Measurements from ENCODE around the gene ABCG1.

GRCh38 chr21:42276076-42276475 lies 57.1 kb downstream of the ABCG1 start:
- TF ChIP-seq, protein P1, sequence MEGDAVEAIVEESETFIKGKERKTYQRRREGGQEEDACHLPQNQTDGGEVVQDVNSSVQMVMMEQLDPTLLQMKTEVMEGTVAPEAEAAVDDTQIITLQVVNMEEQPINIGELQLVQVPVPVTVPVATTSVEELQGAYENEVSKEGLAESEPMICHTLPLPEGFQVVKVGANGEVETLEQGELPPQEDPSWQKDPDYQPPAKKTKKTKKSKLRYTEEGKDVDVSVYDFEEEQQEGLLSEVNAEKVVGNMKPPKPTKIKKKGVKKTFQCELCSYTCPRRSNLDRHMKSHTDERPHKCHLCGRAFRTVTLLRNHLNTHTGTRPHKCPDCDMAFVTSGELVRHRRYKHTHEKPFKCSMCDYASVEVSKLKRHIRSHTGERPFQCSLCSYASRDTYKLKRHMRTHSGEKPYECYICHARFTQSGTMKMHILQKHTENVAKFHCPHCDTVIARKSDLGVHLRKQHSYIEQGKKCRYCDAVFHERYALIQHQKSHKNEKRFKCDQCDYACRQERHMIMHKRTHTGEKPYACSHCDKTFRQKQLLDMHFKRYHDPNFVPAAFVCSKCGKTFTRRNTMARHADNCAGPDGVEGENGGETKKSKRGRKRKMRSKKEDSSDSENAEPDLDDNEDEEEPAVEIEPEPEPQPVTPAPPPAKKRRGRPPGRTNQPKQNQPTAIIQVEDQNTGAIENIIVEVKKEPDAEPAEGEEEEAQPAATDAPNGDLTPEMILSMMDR (IDR thresholded peaks at IDR 0.05), result no peak
- TF ChIP-seq POLR2A (IDR thresholded peaks at IDR 0.05) (no peak), POLR2AphosphoS5 (IDR thresholded peaks at IDR 0.05) (no peak), EP300 (IDR thresholded peaks at IDR 0.05) (no peak)

Measured in stomach (tissue), 4 donors.